ENCODE results near the gene PRODH.
"Not testable (repeated sequence)": the region's sequence is repeated elsewhere in the genome, so short reads cannot be mapped to it uniquely, and the experiment has no call there.

Gene PRODH

GRCh38 chr22:18965526-18966421, 29.7 kb upstream of the PRODH start:
- TF ChIP-seq CTCF (IDR thresholded peaks at IDR 0.05; ENCODE audit: insufficient read depth, missing control alignments) = no peak
- DNase-seq (ENCODE audit: insufficient read length, low spot score) = no peak
- no peak for FAIRE-seq

GRCh38 chr22:18964501-18965265, 28.6 kb upstream of the PRODH start:
- not testable (repeated sequence) for FAIRE-seq; DNase-seq (ENCODE audit: insufficient read length, low spot score)

GRCh38 chr22:18964051-18964450, 28.0 kb upstream of the PRODH start:
- not testable (repeated sequence) for FAIRE-seq; DNase-seq (ENCODE audit: insufficient read length, low spot score)

GRCh38 chr22:18962308-18962635, 26.2 kb upstream of the PRODH start:
- no peak for FAIRE-seq
- no peak for DNase-seq (ENCODE audit: insufficient read length, low spot score)
- no peak for TF ChIP-seq CTCF (IDR thresholded peaks at IDR 0.05; ENCODE audit: insufficient read depth, missing control alignments)

GRCh38 chr22:18961632-18962307, 25.7 kb upstream of the PRODH start:
- not testable (repeated sequence) for FAIRE-seq

GRCh38 chr22:18961201-18961600, 25.1 kb upstream of the PRODH start:
- FAIRE-seq; DNase-seq (ENCODE audit: insufficient read length, low spot score): not testable (repeated sequence)

More at GRCh38 chr22:18961632-18962307, 25.7 kb upstream of the PRODH start:
- DNase-seq (ENCODE audit: insufficient read length, low spot score) = not testable (repeated sequence)

GRCh38 chr22:18960166-18960820, 24.2 kb upstream of the PRODH start:
- FAIRE-seq = not testable (repeated sequence)

GRCh38 chr22:18959741-18960140, 23.6 kb upstream of the PRODH start:
- not testable (repeated sequence) for DNase-seq (ENCODE audit: insufficient read length, low spot score); FAIRE-seq

More at GRCh38 chr22:18960166-18960820, 24.2 kb upstream of the PRODH start:
- not testable (repeated sequence) for DNase-seq (ENCODE audit: insufficient read length, low spot score)

GRCh38 chr22:18959266-18959665, 23.2 kb upstream of the PRODH start:
- FAIRE-seq; DNase-seq (ENCODE audit: insufficient read length, low spot score): not testable (repeated sequence)

GRCh38 chr22:18958738-18959137, 22.6 kb upstream of the PRODH start:
- FAIRE-seq; DNase-seq (ENCODE audit: insufficient read length, low spot score): not testable (repeated sequence)

GRCh38 chr22:18958321-18958705, 22.2 kb upstream of the PRODH start:
- not testable (repeated sequence) for DNase-seq (ENCODE audit: insufficient read length, low spot score)

GRCh38 chr22:18957621-18958320, 21.7 kb upstream of the PRODH start:
- FAIRE-seq; DNase-seq (ENCODE audit: insufficient read length, low spot score): not testable (repeated sequence)

More at GRCh38 chr22:18958321-18958705, 22.2 kb upstream of the PRODH start:
- not testable (repeated sequence) for FAIRE-seq

GRCh38 chr22:18956956-18957355, 20.9 kb upstream of the PRODH start:
- not testable (repeated sequence) for DNase-seq (ENCODE audit: insufficient read length, low spot score); FAIRE-seq

- not testable (repeated sequence) for DNase-seq (ENCODE audit: insufficient read length, low spot score); FAIRE-seq
These were observed 20.2 kb upstream of the PRODH start for GRCh38 chr22:18956121-18956895.
